Iris pigment epithelial cell (primary cell): ENCODE measurements around the gene NDUFC2.
"Not testable (repeated sequence)": the region's sequence is repeated elsewhere in the genome, so short reads cannot be mapped to it uniquely, and the experiment has no call there.

Experiments used
- DNase-seq: peaks from one replicate; pipeline ENCODE4 v3.0.0-alpha.2; 2011; ENCODE audit warnings: low read depth

NDUFC2 gene

DNA sequence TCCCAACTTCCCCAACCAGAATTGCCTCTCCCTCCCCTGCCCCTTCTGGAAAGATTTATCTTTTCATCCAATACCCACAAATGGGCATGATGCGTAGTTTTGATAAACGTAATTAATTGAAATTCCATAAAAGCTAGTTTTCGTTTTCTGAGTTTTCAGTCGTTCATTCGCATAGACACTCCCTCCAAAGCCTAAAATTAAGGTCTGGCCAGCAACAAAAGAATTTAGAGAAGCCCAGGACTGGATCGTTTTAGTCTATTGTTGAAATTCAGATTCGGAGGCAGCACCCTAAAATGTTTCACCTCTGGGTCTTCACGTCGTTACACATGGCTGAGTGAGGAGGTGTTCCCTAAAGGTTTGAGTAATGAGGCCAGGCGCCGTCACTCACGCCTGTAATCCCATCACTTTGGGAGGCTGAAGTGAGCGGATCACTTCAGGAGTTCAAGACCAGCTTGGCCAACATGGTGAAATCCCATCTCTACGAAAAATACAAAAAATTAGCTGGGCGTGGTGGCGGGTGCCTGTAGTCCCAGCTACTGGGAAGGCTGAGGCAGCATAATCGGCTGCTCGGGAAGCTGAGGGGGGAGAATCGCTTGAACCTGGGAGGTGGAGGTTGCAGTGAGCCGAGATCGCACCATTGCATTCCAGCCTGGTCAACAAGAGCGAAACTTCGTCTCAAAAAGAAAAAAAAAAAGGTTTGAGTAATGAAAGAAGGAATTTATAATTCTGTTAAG is 589 bp upstream of the NDUFC2 start:
- DNase-seq: no peak

DNA sequence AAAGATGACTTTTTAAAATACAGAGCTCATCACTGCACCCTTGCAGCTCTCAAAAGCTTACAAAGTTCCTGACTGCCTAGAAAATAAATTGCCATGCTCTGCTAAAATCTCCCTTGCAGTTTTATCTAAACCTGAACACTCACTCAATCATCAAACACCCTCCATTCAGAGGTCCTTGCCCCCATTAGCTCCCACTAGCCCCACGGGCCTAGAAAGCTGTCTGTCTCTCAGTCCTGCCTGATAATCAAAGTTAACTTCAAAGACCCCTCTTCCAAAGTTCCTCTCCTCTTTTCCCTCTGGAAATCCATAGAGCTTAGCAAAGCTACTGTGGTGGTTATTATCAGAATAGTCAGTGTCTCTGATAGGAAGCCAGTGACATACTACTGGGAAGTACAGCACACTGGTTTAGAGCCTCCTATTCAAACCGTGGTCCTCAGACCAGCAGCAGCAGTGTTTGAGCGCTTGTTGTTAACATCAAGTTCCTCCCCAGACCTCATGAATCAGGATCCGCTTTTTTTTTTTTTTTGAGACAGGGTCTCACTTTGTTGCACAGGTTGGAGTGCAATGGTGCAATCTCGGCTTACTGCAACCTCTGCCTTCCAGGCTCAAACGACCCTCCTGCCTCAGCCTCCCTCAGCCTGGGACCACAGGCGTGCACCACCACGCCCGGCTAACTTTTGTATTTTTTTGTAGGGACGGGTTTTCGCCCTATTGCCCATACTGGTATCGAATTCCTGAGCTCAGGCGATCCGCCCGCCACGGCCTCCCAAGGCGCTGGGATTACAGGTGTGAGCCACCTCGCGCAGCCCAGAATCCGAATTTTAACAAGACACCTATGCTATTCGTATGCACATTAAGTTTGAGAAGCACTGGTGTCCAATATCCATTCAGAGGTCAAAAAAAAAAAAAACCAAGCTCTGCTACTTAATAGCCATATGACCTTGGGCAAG is 1.2 kb downstream of the NDUFC2 start:
- no peak for DNase-seq

DNA sequence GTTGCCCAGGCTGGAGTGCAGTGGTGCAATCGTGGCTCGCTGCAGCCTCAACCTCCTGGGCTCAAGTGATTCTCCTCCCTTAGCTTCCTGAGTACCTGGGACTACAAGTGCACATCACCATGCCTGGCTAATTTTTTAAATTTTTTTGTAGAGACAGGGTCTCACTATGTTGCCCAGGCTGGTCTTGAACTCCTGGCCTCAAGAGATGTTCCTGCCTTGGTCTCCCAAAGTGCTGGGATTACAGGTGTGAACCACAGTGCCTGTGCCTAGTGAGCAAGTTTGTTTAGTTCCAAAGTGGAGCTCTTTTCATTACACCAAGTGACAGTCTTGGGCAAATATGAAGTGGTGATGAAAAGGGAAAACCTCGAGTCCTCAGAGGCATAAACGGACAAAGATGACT is 2.1 kb downstream of the NDUFC2 start:
- DNase-seq: not testable (repeated sequence)

DNA sequence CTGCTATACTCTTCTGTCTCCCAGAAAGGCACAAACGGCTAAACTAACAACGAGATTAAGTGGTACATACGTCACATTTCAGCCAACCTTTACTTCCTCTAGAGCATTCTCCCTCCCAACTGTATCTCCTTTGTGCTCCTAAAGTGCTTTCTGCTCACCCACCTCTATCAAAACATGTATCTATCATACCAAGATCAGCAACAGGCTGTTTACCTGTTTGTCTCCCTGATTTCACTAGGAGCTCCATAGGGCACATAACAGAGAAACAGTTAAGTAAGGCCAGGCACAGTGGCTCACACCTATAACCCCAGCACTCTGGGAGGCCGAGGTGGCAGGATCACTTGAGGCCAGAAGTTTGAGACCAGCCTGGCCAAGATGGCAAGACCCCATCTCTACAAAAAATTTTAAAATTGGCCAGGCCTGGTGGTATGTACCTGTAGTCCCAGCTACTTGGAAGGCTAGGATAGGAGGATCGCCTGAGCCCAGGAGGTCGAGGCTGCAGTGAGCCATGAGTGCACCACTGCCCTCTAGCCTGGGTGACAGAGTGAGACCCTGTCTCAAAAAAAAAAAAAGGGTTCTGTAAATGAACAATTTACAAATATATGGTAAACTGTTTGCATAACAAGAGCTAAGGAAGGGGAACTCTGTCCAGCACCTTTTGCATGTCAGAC is 2.8 kb downstream of the NDUFC2 start:
- no peak for DNase-seq

DNA sequence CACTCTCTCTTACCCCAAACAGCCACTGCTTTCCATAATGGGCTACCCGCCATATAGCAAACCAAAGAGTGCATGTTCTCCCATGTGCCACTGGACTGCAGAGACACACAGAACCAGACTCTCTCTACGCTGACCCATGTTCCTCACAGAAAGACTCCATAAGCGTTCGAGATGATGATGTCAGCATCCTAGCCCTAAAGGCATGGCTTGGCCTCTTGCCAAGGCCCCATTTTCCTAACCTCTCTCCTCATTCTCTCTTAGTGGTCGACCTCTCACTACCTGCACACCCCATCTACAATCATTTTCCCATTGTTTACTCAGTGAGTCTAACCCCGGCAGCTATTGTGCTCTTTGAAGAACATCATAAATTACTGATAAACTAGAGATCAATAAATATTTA is 4.9 kb downstream of the NDUFC2 start:
- peak; percentile 31 for DNase-seq

DNA sequence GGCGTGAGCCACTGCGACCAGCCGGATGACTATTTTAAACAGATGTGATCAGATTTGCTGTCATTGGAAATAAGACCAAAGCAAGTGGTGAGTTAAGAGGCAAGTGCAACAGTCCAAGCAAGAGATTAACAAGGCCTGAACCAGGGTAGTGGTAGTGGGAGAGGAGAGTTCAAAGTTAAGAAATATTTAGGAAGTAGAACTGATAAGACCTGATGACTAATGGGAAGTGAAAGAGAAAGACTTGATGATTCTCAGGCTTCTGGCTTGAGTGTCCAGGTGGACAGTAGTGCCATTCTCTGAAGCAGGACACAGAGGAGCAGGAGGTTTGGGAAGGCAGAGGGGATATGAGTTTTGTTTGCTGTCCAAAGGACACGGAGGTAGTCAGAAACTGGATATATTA is 7.2 kb downstream of the NDUFC2 start:
- DNase-seq: peak; percentile 20

DNA sequence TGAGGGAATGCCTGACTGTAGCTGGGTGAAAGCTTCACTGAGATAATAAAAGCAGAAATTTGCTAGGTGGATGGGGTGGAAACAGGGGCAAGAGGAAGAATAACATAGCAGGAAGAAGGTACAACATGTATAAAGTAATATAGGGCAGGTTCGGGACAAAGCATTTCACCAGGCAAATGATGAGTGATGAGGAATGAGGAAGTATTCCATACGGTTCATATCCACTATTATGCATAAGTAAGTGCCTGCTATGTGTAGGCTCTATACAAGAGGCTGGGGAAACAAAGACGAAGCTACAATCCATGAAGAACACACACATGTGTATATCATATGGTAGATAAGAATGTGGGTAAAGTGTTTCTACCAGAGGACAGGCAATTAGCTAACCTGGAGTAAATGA is 7.9 kb downstream of the NDUFC2 start:
- DNase-seq: no peak

DNA sequence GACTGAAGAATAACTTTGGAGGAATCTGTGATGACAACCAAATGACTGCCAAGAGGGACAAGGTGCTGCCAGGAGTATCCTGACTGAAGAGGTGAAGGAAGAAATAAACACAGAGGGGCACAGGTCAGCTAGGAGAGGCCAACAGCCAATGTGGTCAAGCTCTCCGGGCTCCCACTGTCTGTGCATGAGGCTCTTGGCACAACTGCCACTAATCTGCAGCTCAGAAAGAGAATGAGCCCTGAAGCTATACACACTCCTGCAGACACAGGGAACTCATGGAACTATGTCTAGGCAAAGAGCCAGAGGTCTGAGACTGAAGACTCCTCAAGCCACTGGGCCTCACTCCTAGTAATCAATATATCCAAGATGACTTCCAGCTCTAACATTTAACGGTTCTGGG is 9.0 kb downstream of the NDUFC2 start:
- no peak for DNase-seq

DNA sequence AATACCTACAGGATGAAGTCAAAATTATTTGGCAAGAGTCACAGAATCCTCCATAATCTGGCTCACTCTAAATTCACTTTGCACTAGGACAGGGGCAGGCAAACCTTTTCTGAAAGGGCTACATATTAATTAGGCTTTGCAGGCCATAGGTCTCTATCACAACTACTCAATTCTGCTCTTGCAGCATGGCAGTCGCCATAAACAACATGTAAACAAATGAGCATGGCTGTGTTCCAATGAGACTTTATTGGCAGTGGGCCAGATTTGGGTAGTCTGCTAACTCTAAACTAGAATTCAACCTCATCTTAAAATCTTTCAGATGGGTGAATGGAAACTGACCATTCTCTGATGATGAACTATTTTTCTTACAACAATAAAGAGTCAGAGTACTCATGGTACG is 10.2 kb downstream of the NDUFC2 start:
- no peak for DNase-seq

DNA sequence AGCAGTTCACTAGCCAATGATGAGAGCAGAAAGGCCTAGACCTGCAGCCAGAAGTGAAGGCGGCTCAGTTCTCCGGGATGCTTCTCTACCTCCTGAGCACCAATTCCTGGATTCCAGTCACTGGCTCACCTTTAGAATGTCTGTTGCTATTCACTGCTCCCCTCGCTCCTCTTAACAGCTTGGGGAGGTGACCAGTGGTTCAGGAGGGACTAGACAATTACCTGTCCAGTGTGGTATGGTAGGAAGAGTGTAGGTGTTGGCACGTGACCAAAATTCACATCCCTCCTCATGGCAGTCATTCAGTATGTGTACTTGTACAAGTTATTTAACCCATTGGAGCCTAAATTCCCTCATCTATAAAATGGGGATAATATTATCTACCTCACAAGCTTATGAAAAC is 12.0 kb downstream of the NDUFC2 start:
- no peak for DNase-seq

DNA sequence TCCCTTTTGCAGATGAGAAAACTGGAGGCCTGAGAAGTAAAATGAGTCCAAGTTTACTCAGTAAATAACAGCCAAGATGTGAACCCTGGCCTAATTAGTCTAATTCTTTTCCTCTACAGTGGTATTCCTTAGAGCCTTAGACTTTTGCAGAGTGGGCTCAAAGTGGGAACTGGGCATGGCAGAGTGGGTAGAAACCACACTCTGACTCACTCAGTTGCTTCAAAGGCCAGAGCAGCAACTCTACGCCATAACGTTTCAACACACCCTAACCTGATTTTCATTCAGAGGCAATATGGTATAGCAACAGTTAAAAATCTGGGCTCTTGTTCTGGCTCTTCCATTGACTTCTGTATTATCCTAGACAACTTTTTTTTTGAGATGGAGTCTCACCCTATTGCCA is 13.2 kb downstream of the NDUFC2 start:
- DNase-seq: no peak

DNA sequence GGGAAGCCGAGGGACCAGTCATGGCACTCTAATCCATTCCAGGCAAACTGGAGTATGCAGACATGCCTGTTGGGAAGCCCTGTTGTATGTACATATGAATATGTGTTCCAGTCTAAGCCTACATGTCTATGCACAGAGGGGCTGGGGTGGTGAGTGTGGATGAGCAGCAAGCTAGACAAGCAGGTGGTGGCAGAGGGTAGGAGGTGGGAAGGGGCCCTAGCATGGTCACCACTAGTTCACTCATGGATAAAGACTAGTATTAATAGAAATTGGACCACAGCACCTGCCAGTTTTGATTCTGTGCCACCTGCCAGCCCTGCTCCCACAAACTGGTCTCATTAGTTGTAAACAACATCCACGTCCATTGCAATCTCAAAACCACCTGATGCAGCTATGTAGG is 14.5 kb downstream of the NDUFC2 start:
- DNase-seq: no peak

DNA sequence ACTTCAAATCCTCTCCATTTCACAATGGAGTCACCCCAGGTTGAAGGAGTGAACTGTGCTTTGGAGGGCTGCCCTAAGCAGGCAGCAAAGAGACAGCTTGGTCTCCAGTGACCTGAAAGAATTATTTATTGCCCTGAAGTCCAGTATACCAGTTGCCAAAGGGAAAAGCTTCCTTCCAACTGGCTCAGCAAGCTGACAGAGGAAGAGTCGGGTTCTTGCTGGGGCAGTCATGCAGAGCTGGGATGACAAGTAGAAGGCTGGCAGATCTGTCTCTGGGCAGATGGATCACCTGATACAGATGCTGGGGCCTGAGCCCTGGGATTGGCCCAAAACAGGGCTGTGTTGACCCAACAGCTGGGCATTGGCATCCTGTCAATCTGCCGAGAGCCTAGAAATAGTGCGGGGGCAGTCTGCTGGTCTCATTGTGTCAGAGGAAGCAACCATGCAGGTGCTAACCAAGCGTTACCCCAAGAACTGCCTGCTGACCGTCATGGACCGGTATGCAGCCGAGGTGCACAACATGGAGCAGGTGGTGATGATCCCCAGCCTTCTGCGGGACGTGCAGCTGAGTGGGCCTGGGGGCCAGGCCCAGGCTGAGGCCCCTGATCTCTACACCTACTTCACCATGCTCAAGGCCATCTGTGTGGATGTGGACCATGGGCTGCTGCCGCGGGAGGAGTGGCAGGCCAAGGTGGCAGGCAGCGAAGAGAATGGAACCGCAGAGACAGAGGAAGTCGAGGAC is 16.1 kb downstream of the NDUFC2 start, which contains the start of gene THRSP:
TSS of gene THRSP (plus strand) at position 422 of the 742 bp plus-strand sequence. CDS start at position 443, 21 bp downstream.
- DNase-seq: no peak

DNA sequence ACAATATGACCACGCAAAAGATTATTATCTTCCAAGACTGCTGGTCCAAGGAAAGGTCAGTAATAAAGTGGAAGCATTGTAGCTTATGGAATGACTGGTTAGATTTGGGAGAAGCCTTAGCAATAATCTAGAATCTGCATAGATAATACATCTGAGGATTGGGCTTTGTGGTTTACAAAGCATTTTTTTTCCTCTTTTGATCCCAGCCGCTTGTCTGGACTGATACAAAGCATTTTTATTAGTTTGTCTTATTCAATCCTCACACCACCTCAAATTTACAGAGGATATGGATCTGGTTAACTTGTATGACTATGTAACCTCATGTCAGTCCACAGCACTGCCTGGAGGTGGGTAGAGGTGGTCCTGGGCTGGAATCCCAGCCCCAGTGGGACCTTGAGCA is 17.0 kb downstream of the NDUFC2 start:
- no peak for DNase-seq

DNA sequence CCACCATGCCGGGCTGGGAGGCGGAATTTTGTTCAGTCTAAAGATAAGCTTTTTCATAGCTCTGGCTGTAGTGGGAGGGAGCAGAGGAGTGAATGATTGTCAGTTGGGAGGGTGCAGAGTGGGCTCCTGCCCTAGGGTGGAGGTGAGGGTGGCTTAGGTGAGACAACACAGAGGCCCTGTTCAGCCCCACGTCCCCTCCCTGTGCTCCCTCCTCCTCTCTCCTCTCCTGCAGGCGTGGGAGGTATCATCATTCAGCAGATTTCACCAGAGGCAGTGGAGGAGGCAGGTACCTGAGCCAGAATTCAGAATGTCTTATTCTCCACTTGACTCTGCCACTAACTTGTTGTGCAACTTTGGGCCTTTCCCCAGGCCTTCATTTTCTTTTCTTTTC is 17.7 kb downstream of the NDUFC2 start:
- no peak for DNase-seq

DNA sequence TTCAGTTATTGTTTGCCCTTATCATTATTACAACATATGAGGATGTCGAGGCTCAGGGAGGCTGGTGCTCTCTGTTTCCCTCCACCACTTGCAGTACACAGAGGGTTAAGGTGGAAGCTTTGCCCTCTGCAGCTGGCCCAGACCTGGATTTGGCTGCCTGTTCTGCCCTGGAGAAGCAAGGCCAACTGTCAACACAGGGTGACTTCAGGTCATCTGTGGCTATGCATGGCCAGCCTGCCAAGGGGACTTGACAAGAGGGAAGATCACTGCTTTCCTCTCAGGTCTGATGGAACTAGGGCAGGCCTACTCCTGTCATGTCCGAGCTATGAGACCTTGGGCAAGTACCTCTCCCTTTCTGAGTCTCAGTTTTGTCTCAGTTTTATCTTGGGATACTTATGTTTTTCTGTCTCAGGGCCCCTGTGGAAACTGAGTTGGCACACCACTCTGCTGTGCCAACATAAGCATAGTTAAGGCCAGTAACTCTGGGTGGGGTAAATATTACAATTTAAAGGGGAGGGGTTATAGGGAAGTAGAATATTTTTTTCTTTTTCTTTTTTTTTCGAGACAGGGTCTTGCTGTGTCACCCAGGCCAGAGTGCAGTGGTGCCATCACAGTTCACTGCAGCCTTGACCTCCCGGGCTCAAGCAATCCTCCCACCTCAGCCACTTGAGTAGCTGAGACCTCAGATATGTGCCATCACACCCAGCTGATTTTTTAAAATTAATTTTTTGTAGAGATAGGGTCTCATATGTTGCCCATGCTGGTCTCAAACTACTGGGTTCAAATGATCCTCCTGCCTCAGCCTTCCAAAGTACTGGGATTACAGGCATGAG is 18.4 kb downstream of the NDUFC2 start:
- DNase-seq: no peak

DNA sequence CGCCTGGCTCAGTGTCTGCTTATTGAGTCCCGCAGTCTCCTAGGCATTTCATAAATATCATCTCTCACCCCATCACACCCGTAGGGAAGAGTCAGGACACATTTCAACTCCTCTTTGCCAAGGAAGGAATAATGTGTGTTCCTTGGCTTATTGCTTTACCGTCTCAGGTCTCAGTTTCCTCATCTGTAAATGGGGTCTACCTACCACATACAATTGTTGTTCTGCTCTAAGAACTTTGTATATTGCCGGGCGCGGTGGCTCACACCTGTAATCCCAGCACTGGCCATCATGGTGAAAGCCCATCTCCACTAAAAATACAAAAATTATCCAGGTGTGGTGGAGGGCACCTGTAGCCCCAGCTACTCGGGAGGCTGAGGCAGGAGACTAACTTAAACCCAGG is 19.1 kb downstream of the NDUFC2 start:
- no peak for DNase-seq

DNA sequence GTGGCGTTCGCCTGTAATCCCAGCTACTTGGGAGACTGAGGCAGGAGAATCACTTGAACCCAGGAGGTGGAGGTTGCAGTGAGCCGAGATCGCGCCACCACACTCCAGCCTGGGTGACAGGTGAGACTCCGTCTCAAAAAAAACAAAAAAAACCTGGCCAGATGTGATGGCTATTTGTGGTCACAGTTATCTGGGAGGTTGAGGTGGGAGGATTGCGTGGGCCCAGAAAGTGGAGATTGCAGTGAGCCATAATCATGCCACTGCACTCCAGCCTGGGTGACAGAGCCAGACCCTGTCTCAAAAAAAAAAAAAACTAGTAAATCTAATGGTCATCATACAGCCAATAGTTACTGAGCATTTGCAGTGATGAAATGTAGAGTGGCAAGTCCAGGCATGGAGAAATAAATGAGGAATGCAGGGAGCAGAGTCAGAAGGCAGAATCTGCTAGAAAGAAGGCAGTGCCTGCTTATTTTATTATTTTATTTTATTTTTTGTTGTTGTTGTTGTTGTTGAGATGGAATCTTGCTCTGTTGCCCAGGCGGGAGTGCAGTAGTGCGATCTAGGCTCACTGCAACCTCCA is 19.8 kb downstream of the NDUFC2 start:
- not testable (repeated sequence) for DNase-seq

DNA sequence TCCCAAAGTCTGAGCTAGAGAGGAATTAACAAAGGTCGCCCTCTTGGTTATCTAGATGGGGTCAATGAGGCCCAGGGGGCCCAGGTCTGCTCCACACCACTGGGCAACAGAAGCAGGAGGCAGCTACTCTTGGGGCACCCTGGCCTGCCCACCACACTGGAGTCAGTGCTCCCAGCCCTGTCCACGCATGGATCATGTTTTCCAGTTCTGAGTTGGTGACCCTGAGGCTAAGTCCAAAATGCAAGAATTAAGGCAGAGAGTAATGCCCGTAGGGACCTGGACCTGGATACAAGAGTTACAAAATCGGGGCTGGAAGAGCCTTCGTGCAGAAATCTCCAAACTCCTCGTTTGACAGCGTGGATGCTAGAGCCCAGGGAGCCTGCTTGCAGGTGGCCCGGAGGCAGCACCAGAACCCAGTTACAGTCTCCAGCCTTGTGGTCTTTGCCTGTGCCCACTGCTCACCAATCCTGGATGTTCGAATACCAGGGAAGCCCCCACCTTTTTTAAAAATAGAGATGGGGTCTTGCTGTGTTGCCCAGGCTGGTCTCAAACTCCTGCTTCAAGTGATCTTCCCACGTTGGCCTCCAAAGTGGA is 22.1 kb downstream of the NDUFC2 start:
- DNase-seq: no peak

DNA sequence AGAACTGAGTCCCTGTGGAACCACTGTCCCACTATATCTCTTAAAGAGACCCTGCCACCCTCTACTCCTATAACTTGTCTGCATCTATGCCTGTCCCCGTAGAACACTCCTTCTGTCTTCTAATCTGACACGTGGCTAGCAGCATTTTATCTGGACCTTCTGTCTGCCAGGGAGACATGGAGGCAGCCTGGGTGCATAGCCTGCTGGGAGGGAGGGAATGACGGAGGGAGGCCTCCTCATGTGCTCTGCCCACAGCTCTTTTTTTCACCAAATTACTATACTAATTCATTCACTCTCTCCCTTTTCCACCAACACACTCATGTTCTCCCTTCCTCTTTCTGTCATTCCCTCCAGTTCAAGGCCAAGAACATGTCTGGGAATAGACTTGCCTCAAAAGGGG is 23.6 kb downstream of the NDUFC2 start:
- no peak for DNase-seq
